ENCODE data around the gene ECEL1. TPM values are rescaled to one million over a fixed set of nuclear protein-coding genes. Genes with fewer than 3 reads are reported as not detected.

ECEL1 gene
- total and polyA plus RNA-seq, 2 experiments from 2014 or later, result 6.7 to 17.5 TPM

GRCh38 chr2:232511336-232511890, 23.8 kb upstream of the ECEL1 start:
- H3K27me3 Mint-ChIP-seq (ENCODE audit: insufficient read depth, low read depth, poor library complexity), result peaks cover 16% of the 10 kb centered on the region
- H3K9me2 ChIP-seq (ENCODE audit: insufficient read depth), result no peaks in the 10 kb centered on the region
- no peak overlapping the region for H3K27ac Mint-ChIP-seq
- no peak overlapping the region for H3K27ac ChIP-seq (ENCODE audit: low read depth)
- H3K4me3 Mint-ChIP-seq, result no peak overlapping the region
- no peaks in the 10 kb centered on the region for H3K4me1 ChIP-seq (ENCODE audit: insufficient read depth)
- H3K4me3 ChIP-seq, result no peak overlapping the region
- no peaks in the 10 kb centered on the region for H4K20me1 ChIP-seq (replicated peaks; ENCODE audit: insufficient read depth)
- H3F3A ChIP-seq (replicated peaks; ENCODE audit: low read depth), result 0 out of 2 replicates have a peak, but pooled peaks cover 2% of the 10 kb centered on the region
- no peak overlapping the region for H3K4me2 ChIP-seq
- DNase-seq (ENCODE audit: low spot score), result no peak
- no peak overlapping the region for H2AFZ ChIP-seq
- no peaks in the 10 kb centered on the region for H3K36me3 Mint-ChIP-seq (ENCODE audit: low read depth)
- no peaks in the 10 kb centered on the region; the same call in 2 of the 3 replicates for H3K9me3 Mint-ChIP-seq
- no peaks in the 10 kb centered on the region for H3K36me3 ChIP-seq (ENCODE audit: insufficient read depth)
- no peaks in the 10 kb centered on the region for H3K79me2 ChIP-seq (replicated peaks; ENCODE audit: insufficient read depth)
- H3K27me3 ChIP-seq (ENCODE audit: insufficient read depth), result 0 out of 2 replicates have a peak, but pooled peaks cover 2% of the 10 kb centered on the region
- no peak for ATAC-seq
- no peak for TF ChIP-seq ZNF331 (CRISPR knock-in tag; IDR thresholded peaks at IDR 0.05; ENCODE audit: low read depth)
- no peak for TF ChIP-seq EZH2phosphoT487 (IDR thresholded peaks at IDR 0.05; ENCODE audit: unreplicated experiment)
- TF ChIP-seq, protein P1, sequence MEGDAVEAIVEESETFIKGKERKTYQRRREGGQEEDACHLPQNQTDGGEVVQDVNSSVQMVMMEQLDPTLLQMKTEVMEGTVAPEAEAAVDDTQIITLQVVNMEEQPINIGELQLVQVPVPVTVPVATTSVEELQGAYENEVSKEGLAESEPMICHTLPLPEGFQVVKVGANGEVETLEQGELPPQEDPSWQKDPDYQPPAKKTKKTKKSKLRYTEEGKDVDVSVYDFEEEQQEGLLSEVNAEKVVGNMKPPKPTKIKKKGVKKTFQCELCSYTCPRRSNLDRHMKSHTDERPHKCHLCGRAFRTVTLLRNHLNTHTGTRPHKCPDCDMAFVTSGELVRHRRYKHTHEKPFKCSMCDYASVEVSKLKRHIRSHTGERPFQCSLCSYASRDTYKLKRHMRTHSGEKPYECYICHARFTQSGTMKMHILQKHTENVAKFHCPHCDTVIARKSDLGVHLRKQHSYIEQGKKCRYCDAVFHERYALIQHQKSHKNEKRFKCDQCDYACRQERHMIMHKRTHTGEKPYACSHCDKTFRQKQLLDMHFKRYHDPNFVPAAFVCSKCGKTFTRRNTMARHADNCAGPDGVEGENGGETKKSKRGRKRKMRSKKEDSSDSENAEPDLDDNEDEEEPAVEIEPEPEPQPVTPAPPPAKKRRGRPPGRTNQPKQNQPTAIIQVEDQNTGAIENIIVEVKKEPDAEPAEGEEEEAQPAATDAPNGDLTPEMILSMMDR (conservative IDR thresholded peaks at IDR 0.05; ENCODE audit: low read depth in 2 of 2), result no peak
- TF ChIP-seq, protein P2, sequence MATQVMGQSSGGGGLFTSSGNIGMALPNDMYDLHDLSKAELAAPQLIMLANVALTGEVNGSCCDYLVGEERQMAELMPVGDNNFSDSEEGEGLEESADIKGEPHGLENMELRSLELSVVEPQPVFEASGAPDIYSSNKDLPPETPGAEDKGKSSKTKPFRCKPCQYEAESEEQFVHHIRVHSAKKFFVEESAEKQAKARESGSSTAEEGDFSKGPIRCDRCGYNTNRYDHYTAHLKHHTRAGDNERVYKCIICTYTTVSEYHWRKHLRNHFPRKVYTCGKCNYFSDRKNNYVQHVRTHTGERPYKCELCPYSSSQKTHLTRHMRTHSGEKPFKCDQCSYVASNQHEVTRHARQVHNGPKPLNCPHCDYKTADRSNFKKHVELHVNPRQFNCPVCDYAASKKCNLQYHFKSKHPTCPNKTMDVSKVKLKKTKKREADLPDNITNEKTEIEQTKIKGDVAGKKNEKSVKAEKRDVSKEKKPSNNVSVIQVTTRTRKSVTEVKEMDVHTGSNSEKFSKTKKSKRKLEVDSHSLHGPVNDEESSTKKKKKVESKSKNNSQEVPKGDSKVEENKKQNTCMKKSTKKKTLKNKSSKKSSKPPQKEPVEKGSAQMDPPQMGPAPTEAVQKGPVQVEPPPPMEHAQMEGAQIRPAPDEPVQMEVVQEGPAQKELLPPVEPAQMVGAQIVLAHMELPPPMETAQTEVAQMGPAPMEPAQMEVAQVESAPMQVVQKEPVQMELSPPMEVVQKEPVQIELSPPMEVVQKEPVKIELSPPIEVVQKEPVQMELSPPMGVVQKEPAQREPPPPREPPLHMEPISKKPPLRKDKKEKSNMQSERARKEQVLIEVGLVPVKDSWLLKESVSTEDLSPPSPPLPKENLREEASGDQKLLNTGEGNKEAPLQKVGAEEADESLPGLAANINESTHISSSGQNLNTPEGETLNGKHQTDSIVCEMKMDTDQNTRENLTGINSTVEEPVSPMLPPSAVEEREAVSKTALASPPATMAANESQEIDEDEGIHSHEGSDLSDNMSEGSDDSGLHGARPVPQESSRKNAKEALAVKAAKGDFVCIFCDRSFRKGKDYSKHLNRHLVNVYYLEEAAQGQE (IDR thresholded peaks at IDR 0.05; ENCODE audit: unreplicated experiment), result no peak
- no peak for TF ChIP-seq JUNB (IDR thresholded peaks at IDR 0.05; ENCODE audit: unreplicated experiment)
- no peak for TF ChIP-seq EZH2 (IDR thresholded peaks at IDR 0.05; ENCODE audit: low read depth, unreplicated experiment)
- no peak for TF ChIP-seq ZNF114 (CRISPR knock-in tag; IDR thresholded peaks at IDR 0.05)
- no peak for TF ChIP-seq POLR2AphosphoS5 (IDR thresholded peaks at IDR 0.05; ENCODE audit: low read depth)
- H3K4me1 Mint-ChIP-seq, result peaks cover 10% of the 10 kb centered on the region

- Mint-ChIP-seq H3K9me3 (no peaks in the 10 kb centered on the region), H3K27ac (no peak overlapping the region), H3K27me3 (ENCODE audit: insufficient read depth, low read depth, poor library complexity) (peaks cover 45% of the 10 kb centered on the region), H3K4me1 (peaks cover 24% of the 10 kb centered on the region), H3K36me3 (ENCODE audit: low read depth) (no peaks in the 10 kb centered on the region), H3K4me3 (no peak overlapping the region)
- H3K4me1 ChIP-seq (ENCODE audit: insufficient read depth), result peaks cover 11% of the 10 kb centered on the region; the same call in 1 of the 2 replicates
- H3K9me2 ChIP-seq (ENCODE audit: insufficient read depth), result no peaks in the 10 kb centered on the region
- H3K4me2 ChIP-seq, result no peak overlapping the region
- H3K27me3 ChIP-seq (ENCODE audit: insufficient read depth), result peaks cover 34% of the 10 kb centered on the region
- H3K4me3 ChIP-seq, result no peak overlapping the region
- H3K27ac ChIP-seq (ENCODE audit: low read depth), result no peak overlapping the region
- H2AFZ ChIP-seq, result no peak overlapping the region
- TF ChIP-seq, protein P1 (conservative IDR thresholded peaks at IDR 0.05; ENCODE audit: low read depth in 2 of 2), result peak; percentile 54 to 69
- TF ChIP-seq, protein P3, sequence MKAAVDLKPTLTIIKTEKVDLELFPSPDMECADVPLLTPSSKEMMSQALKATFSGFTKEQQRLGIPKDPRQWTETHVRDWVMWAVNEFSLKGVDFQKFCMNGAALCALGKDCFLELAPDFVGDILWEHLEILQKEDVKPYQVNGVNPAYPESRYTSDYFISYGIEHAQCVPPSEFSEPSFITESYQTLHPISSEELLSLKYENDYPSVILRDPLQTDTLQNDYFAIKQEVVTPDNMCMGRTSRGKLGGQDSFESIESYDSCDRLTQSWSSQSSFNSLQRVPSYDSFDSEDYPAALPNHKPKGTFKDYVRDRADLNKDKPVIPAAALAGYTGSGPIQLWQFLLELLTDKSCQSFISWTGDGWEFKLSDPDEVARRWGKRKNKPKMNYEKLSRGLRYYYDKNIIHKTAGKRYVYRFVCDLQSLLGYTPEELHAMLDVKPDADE (IDR thresholded peaks at IDR 0.05), result no peak
- H3K79me2 ChIP-seq (replicated peaks; ENCODE audit: insufficient read depth), result no peaks in the 10 kb centered on the region
- H3K36me3 ChIP-seq (ENCODE audit: insufficient read depth), result no peaks in the 10 kb centered on the region
- no peaks in the 10 kb centered on the region; the same call in 1 of the 2 replicates for H3F3A ChIP-seq (replicated peaks; ENCODE audit: low read depth)
- ATAC-seq, result peak; percentile 31
- DNase-seq (ENCODE audit: low spot score), result peak; percentile 56
- no peaks in the 10 kb centered on the region for H4K20me1 ChIP-seq (replicated peaks; ENCODE audit: insufficient read depth)
Measured at GRCh38 chr2:232508251-232508650, 20.6 kb upstream of the ECEL1 start.
